GM18499 (cell line): Measurements from ENCODE around the gene DYNC2I2.
"Not testable (repeated sequence)": the region's sequence is repeated elsewhere in the genome, so short reads cannot be mapped to it uniquely, and the experiment has no call there.

Experiments used
- ATAC-seq: cut with Tn5 transposase; IDR thresholded peaks from one replicate; pipeline ENCODE4 v1.9.1; 2021; ENCODE audit warnings: moderate number of reproducible peaks; ENCODE audit not compliant: insufficient read depth, unreplicated experiment

Gene DYNC2I2

GRCh38 chr9:128656416-128657343 lies at the start of gene DYNC2I2:
DYNC2I2 (minus strand) TSS chr9:128656847; CDS start chr9:128656726, 121 bp downstream.
- peak; percentile 59 for ATAC-seq

GRCh38 chr9:128706045-128706444 lies 49.4 kb upstream of the DYNC2I2 start:
- no peak for ATAC-seq

- no peak for ATAC-seq
Measured at GRCh38 chr9:128705051-128705965, 48.7 kb upstream of the DYNC2I2 start.

- no peak for ATAC-seq
Measured at GRCh38 chr9:128704356-128704670, 47.7 kb upstream of the DYNC2I2 start.

- ATAC-seq = no peak
Measured at GRCh38 chr9:128703616-128704355, 47.1 kb upstream of the DYNC2I2 start.

GRCh38 chr9:128702949-128703615 lies 46.4 kb upstream of the DYNC2I2 start:
- ATAC-seq = no peak

GRCh38 chr9:128702445-128702948 lies 45.9 kb upstream of the DYNC2I2 start, which contains the start of gene PKN3:
PKN3 (plus strand) TSS chr9:128702503; CDS start chr9:128702916, 413 bp downstream.
- ATAC-seq = peak; percentile 50

- no peak for ATAC-seq
Measured at GRCh38 chr9:128701227-128701854, 44.7 kb upstream of the DYNC2I2 start.

- not testable (repeated sequence) for ATAC-seq
Measured at GRCh38 chr9:128699096-128699795, 42.6 kb upstream of the DYNC2I2 start.

GRCh38 chr9:128696923-128697707 lies 40.5 kb upstream of the DYNC2I2 start:
- no peak for ATAC-seq

- no peak for ATAC-seq
Measured at GRCh38 chr9:128694344-128694743, 37.7 kb upstream of the DYNC2I2 start.

GRCh38 chr9:128693738-128694137 lies 37.1 kb upstream of the DYNC2I2 start:
- ATAC-seq = not testable (repeated sequence)

- no peak for ATAC-seq
Measured at GRCh38 chr9:128690684-128691034, 34.0 kb upstream of the DYNC2I2 start.

- no peak for ATAC-seq
Measured at GRCh38 chr9:128689820-128690683, 33.4 kb upstream of the DYNC2I2 start.

GRCh38 chr9:128689293-128689774 lies 32.7 kb upstream of the DYNC2I2 start:
- ATAC-seq = no peak

- no peak for ATAC-seq
Measured at GRCh38 chr9:128688501-128689292, 32.0 kb upstream of the DYNC2I2 start, which contains the start of gene SET. SET (plus strand) TSS chr9:128689222; CDS start chr9:128689583, 361 bp downstream.
